ENCODE measurements around the gene GFAP.

- TF ChIP-seq CTCF (conservative IDR thresholded peaks at IDR 0.05; ENCODE audit: low read length) (no peak), EZH2phosphoT487 (IDR thresholded peaks at IDR 0.05; ENCODE audit: borderline replicate concordance) (no peak)
Measured at GRCh38 chr17:44862278-44862914, 52.9 kb downstream of the GFAP start.

Measured in Loucy (cell line).